RPMI8226 (cell line): ENCODE data around the gene RFNG.
A peak's percentile ranks its signal among the peaks of the same experiment; 100 is the strongest.

Experiments
- DNase-seq: peaks from one replicate; pipeline ENCODE4 v3.0.0-alpha.2; 2015

The RFNG gene

DNA sequence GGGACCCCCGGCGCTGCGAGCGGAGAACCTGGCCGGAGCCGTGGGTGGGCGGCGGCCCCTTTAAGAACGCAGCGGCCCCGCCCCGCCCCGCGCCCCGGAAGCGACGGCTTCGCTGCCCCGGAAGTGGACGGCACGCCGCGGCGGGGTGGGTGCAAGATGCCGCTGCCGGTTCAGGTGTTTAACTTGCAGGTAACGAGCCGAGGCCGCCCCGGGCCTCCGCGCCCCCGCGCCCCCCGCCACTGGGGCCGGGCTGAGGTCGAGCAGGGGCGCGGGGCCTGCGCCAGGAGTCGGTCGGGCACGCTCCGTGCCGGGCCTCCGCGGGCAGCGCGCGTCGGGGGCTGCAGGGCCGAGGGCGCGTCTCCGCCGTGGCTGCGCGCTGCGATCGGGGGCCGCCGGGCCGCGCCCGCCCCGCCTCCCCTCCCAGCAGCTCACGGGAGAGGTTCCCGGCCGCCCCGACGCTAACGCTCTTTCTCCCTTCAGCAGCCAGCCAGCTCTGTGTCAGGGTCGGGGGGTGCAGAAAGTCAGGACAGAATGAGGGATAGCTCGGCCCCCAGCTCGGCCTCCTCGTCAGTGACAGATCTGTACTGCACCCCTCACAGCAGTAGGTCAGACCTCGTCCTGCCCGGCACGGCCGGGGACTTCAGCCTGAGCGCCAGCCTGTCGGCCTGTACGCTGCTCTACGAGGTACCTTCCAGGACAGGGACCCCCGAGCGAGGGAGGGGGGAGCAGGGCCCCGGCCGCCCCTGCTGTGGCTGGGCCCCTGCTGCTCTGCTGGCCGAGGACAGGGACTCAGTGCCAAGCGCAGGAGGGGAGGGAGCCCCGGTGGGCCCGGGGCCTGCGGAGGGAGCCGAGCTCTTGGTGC is at the start of gene RFNG, which contains the start of gene GPS1:
Gene RFNG (minus strand): TSS at position 36 of the 862 bp plus-strand sequence. CDS start 45 bp downstream, outside the sequence.
Gene GPS1 (plus strand): TSS at position 123 of the 862 bp plus-strand sequence. CDS start 34 bp downstream, at position 157.
- peak; percentile 84 for DNase-seq

DNA sequence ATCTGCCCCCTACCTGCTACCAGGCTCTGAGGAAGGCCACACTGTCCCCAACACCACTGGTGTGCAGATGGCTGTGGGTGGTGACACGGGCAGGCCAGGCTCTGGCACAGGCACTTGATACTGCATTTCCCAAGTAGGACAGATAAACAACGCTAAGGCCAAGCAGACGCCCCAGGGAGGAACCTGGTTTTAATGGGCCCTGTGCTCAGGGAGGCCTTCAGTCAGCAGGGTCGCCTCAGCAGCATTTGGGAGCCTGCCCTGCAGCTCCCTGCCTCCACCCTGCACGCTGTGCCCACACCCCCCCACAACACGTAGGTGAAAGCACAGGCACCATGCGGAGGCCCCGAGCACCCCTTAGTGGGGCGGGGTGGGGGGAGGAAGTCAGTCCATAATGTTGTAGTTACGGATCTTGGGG is 49.7 kb upstream of the RFNG start:
- DNase-seq, result no peak

GRCh38 chr17:82100502-82101298 is 49.1 kb upstream of the RFNG start:
- no peak for DNase-seq

- DNase-seq, result peak; percentile 43
These were observed 47.5 kb upstream of the RFNG start for GRCh38 chr17:82098939-82099763.

DNA sequence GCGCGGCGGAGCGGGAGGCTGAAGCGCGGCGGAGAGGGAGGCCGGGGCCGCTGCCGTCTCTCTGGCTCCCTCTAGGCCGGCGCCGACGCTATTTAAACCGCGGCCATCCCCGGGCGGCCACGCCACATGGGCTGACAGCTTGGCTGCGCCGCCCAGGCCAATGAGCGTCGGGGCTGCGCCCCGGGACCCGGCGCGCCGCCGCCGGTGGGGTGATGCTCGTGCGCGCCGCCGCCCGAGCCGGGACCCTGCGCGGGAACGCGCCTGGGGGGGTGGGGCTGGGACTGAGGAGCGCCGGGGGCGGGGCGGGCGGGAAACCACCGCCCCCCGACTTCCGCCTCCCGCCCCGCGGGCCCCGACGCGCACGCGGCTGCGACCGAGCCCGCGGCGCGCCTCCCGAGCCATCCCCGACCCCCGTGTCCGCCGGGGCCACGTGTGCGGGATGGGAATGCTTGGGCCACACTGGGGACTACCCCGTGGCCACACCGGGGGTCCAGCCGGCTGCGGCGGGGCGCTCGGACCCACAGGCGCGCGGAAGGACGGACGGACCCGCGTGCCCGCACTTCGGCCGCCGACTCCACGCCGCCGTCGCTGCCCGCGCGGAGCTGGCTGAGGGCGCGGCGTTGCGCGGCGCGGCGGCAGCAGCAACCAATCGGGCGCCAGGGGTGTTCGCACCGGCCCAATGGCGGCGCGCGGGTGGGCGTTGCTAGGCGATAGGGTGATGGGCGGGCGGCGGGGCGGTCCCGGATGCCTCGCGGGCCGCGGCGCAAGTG is 46.7 kb upstream of the RFNG start, which contains the start of gene FASN:
Gene FASN (minus strand): TSS at position 68 of the 770 bp plus-strand sequence. CDS start 1,791 bp downstream, outside the sequence.
- DNase-seq, result peak; percentile 98

DNA sequence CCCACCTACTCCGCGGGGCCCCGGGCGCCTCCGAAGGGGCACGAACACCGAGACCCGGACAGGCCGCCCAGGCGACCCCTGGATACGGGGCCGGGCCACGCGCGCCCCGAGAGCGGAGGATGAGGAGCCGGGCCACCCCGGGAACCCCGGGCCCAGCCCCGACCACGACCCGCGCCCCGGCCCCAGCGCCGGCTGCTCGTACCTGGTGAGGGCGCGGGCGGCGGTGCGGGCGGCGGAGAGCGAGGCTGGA is 46.2 kb upstream of the RFNG start:
- DNase-seq, result no peak

- peak; percentile 59 for DNase-seq
These were observed 45.7 kb upstream of the RFNG start for GRCh38 chr17:82097184-82097918.

DNA sequence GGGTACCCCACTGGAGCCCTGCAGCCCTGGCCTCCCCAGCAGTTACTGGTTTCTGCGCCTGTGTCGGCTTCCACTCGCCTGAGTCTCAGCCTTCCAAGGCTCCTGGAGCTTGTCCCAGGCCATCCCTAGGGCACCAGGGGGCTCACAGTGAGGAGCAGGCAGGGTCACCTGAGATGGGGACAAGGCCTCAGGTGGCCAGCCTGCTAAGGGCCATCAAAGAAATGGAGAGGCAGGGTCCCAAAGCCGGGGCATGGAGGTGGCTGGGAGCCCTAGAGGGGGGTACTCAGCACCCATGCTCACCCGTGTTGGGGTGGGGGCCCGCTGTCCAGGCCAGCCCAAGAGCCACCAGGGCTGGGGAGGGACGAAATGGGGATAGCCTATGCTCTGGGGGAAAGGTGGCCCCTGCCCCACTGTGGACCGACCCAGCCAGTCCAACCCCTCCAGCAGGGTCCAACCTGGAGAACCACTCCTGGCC is 45.1 kb upstream of the RFNG start:
- no peak for DNase-seq

GRCh38 chr17:82095777-82096708 is 44.4 kb upstream of the RFNG start:
- DNase-seq, result no peak

GRCh38 chr17:82094931-82095776 is 43.5 kb upstream of the RFNG start:
- no peak for DNase-seq

DNA sequence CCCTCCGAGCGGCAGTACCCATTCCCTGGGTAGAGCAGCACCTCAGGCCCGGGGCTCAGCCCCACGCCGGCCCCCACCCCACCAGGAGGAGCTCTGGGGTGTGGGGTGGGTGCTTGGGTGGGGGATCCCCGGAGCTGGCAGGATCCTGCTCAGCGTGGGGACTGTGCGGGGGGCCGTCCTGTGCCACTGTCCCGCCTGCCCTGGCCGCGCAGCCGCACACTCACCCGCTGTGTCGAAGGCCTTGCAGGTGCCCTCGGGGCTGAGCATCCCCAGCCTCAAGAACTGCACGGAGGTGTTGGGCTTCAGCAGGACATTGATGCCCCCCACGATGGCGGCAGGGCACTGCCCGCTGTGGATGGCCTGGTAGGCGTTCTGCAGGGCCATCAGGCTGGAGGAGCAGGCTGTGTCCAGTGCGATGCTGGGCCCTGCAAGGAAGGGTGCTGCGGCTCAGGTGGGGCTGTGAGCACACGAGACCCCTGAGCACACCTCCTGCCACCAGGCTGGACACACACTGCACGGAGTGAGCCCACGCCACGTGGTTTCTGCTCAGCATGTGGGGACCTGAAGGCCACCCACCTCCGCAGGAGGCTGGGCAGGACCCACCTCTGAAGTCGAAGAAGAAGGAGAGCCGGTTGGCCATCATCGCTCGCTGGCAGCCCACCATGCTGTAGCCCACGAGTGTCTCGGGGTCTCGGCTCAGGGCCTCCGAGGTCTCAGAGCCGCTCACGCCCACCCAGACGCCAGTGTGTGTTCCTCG is 41.6 kb upstream of the RFNG start:
- no peak for DNase-seq

DNA sequence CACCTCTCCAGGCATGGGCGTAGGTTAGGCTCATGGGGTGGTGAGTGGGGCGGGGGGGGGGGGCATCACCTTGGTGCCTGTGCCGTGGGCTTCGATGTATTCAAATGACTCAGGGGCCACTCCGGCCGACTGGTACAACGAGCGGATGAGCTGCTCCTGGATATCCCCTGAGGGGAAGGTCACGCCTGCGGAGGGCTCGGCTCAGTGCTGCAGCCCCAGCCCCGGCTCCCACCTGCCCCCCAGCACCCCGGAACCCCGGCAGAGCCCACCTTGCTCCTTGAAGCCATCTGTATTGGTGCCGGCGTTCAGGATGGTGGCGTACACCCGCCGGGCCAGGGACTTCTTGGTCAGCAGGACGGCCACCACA is 41.0 kb upstream of the RFNG start:
- no peak for DNase-seq

- no peak for DNase-seq
These were observed 40.5 kb upstream of the RFNG start for GRCh38 chr17:82092094-82092586.

GRCh38 chr17:82091264-82092066 is 39.9 kb upstream of the RFNG start:
- DNase-seq, result no peak

DNA sequence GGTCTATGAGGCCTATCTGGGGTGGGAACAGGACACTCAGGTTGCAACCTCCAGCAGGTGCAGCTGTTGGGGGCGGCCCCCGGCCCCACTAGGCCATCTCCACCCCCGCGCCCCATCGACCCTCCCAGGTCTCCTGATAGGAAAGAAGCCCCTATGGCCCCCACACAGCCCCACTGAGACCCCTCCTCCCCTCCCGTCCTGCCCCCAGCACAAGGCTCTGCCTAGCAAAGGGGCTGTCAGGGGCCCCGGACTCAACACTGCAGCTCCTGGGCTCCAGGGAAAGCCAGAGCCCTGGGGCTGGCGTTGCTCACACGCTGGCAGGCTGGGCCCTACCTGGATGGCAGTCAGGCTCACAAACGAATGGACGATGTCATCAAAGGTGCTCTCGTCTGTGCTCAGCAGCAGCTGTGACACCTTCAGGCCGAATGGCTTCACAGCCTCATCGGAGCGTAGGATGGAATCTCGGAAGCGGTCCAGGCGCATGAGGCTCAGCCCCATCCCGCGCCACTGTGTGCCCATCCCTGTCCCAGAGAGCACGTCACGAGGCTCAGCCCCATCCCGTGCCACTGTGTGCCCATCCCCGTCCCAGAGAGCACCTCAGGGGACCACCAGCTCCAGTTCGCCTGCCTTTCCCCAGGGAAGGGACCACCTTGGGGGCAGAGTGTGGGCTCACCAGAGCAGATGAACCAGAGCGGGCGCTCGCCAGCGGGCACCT is 39.1 kb upstream of the RFNG start:
- DNase-seq, result no peak

DNA sequence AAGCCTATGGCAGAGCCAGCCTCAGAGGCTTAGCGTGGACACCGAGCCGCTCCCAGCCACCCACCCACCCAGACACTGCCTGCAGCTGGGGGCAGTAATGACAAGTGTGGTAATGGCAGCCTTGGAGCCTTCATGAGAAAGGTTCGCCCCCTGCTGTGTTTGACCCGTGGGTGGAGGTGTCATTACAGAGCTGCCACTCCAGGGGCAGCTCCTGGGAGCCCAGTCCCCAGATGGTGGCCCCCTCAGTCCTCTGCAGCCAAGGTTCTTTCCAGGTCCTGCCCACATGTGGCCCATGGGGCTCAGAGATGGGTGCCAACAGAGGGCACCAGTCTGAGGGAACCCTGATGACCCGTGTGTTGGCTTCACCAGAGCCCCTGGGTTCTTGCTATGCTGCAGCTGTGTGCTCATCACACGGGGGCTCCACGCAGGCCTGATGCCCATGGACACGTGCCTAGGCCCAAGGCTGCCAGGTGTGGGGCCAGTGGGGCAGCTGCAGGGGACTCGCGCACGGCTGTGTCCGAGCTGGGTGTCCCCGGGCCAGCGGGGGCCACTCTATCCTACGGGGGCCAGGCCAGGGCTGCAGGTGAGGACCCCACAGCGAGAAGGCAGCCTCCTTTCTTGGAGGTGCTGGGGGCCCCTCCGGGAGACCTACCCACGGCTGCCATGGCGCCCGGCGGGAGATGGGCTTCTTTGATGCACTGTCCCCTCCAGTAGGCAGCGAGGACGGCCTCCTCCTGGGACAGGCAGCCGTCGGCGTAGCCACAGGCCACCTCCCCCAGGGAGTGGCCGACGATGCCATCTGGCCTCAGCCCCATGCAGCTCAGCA is 38.3 kb upstream of the RFNG start:
- DNase-seq, result no peak
